ENCODE measurements around the gene FAAP100. TPM values are rescaled to one million over a fixed set of nuclear protein-coding genes. Genes with fewer than 3 reads are reported as not detected.

The FAAP100 gene
- total RNA-seq = 10 to 100 TPM; 26.2 to 90.5 (median 37.4) TPM

GRCh38 chr17:81552244-81553017 lies at the start of gene FAAP100:
TSS of gene FAAP100 (minus strand) at chr17:81552353. CDS start at chr17:81552330, 23 bp downstream.
- DNase-seq = peak; percentile 85
- Histone ChIP-seq H3K4me3 (peak within 1 kb of the TSS; percentile 88 to 100 (median 92)), H3K27me3 (no peaks in the 10 kb centered on the region), H3K4me1 (peaks cover 14 to 31% (median 27%) of the 10 kb centered on the region in 4 donors), H3K36me3 (no peaks in the 10 kb centered on the region), H3K9me3 (no peaks in the 10 kb centered on the region), H3K27ac (peak within 1 kb of the TSS; percentile 87 to 97 (median 94))
- peak; percentile 34 for TF ChIP-seq POLR2A (IDR thresholded peaks at IDR 0.05)
- TF ChIP-seq POLR2AphosphoS5 (IDR thresholded peaks at IDR 0.05) = peak; percentile 69 to 87 (median 74)
- TF ChIP-seq CTCF (IDR thresholded peaks at IDR 0.05) = no peak
- intact Hi-C loops (cut with DNase I; ENCODE audit: low total_unique reads) (no loop called here), in situ Hi-C loops (cut with MboI; ENCODE audit: low pct_ligation_motif_present in 1 of 4, low pct_unique_long_range_greater_than_20kb in 1 of 4, low sequenced_read_pairs in 3 of 4) (no loop called here)
- WGBS, 2 donors (ENCODE audit: low coverage in 1 of 2) = 0% methylated on average over 65 of the region's 85 CpGs; no CpG with 5 or more reads in 1 of the 2 donors

GRCh38 chr17:81601525-81602120 lies 49.5 kb upstream of the FAAP100 start:
- peak; percentile 31 for DNase-seq
- intact Hi-C loops (cut with DNase I; ENCODE audit: low total_unique reads) (loop anchor here (5.0 kb wide), 1 partner anchor 349 kb away; no protein-coding TSS in a partner anchor), in situ Hi-C loops (cut with MboI; ENCODE audit: low pct_ligation_motif_present in 1 of 4, low pct_unique_long_range_greater_than_20kb in 1 of 4, low sequenced_read_pairs in 3 of 4) (loop anchor here in 1 of 4 donors (25.0 kb wide), 1 partner anchor 339 kb away; no protein-coding TSS in a partner anchor)
- WGBS, 2 donors (ENCODE audit: low coverage in 1 of 2) = 35 to 39% methylated on average over 9 of the region's 9 CpGs
- no peaks in the 10 kb centered on the region for H3K27me3 ChIP-seq
- peak; percentile 64 to 86 (median 76) for TF ChIP-seq CTCF (IDR thresholded peaks at IDR 0.05)
- no peak for TF ChIP-seq POLR2A (IDR thresholded peaks at IDR 0.05)
- no peak for TF ChIP-seq EP300 (IDR thresholded peaks at IDR 0.05; ENCODE audit: low read depth)
- no peak for TF ChIP-seq POLR2AphosphoS5 (IDR thresholded peaks at IDR 0.05)
- no peaks in the 10 kb centered on the region for H3K9me3 ChIP-seq
- H3K36me3 ChIP-seq = peaks cover 0 to 35% (median 16%) of the 10 kb centered on the region in 4 donors
- no peak overlapping the region for H3K27ac ChIP-seq
- H3K4me3 ChIP-seq = no peak overlapping the region
- peaks cover 0 to 13% (median 3%) of the 10 kb centered on the region in 4 donors for H3K4me1 ChIP-seq

- peak; percentile 14 for DNase-seq
- no peaks in the 10 kb centered on the region for H3K9me3 ChIP-seq
- H3K4me3 ChIP-seq = no peak overlapping the region
- H3K4me1 ChIP-seq = peaks cover 0 to 13% (median 3%) of the 10 kb centered on the region in 4 donors
- WGBS, 2 donors (ENCODE audit: low coverage in 1 of 2) = 73 to 83% methylated on average over 3 to 10 of the region's 10 CpGs
- H3K27ac ChIP-seq = peak overlapping the region in 2 of 4 donors; percentile 9 to 28
- no peaks in the 10 kb centered on the region for H3K27me3 ChIP-seq
- intact Hi-C loops (cut with DNase I; ENCODE audit: low total_unique reads) = loop anchor here (5.0 kb wide), 1 partner anchor 348 kb away; no protein-coding TSS in a partner anchor
- in situ Hi-C loops (cut with MboI; ENCODE audit: low pct_ligation_motif_present in 1 of 4, low pct_unique_long_range_greater_than_20kb in 1 of 4, low sequenced_read_pairs in 3 of 4) = loop anchor here in 1 of 4 donors (25.0 kb wide), 1 partner anchor 338 kb away; no protein-coding TSS in a partner anchor
- no peak for TF ChIP-seq CTCF (IDR thresholded peaks at IDR 0.05)
- TF ChIP-seq POLR2A (IDR thresholded peaks at IDR 0.05) = no peak
- no peak for TF ChIP-seq EP300 (IDR thresholded peaks at IDR 0.05; ENCODE audit: low read depth)
- TF ChIP-seq POLR2AphosphoS5 (IDR thresholded peaks at IDR 0.05) = no peak
- H3K36me3 ChIP-seq = peaks cover 0 to 43% (median 19%) of the 10 kb centered on the region in 4 donors
These were observed 47.8 kb upstream of the FAAP100 start for GRCh38 chr17:81599719-81600486.
